Mesenchymal stem cell (in vitro differentiated cells and primary cell): Measurements from ENCODE around the gene ALDH9A1.
"Not testable (repeated sequence)": the region's sequence is repeated elsewhere in the genome, so short reads cannot be mapped to it uniquely, and the experiment has no call there.

Source experiments
- DNase-seq: peaks from one replicate; pipeline ENCODE4 v3.0.0-alpha.2; 2013
- H2AFZ ChIP-seq: one replicate; pipeline ENCODE4 v1.6.1; 2013; ENCODE audit warnings: low read depth, mild to moderate bottlenecking, control low read depth, inconsistent platforms, low read length, moderate library complexity
- H2AK5ac ChIP-seq: 2 replicates; pipeline ENCODE4 v1.6.1; 2013; ENCODE audit warnings: low read length, moderate library complexity, mild to moderate bottlenecking, inconsistent platforms; ENCODE audit not compliant: severe bottlenecking
- H2BK120ac ChIP-seq: one replicate; pipeline ENCODE4 v1.6.1; 2013; ENCODE audit warnings: low read depth, mild to moderate bottlenecking, inconsistent platforms, low read length, moderate library complexity
- H2BK12ac ChIP-seq, 2 experiments: one replicate each; pipeline ENCODE4 v1.6.1; 2013; ENCODE audit warnings: inconsistent platforms in 2 of 2, low read length in 2 of 2, mild to moderate bottlenecking in 2 of 2, moderate library complexity in 2 of 2, control low read depth in 1 of 2
- H2BK15ac ChIP-seq: one replicate; pipeline ENCODE4 v1.6.1; 2013; ENCODE audit warnings: mild to moderate bottlenecking, low read depth, inconsistent platforms; ENCODE audit not compliant: poor library complexity, severe bottlenecking
- H2BK5ac ChIP-seq: 2 replicates; pipeline ENCODE4 v1.6.1; 2013; ENCODE audit warnings: low read depth, mild to moderate bottlenecking, low read length, control low read depth, inconsistent platforms; ENCODE audit not compliant: poor library complexity, severe bottlenecking
- H3K14ac ChIP-seq, 2 experiments: one replicate each; pipeline ENCODE4 v1.6.1; 2013; ENCODE audit warnings: inconsistent platforms in 2 of 2, low read length in 2 of 2, control low read depth in 1 of 2, mild to moderate bottlenecking in 1 of 2, moderate library complexity in 1 of 2
- H3K18ac ChIP-seq, 2 experiments: one replicate each; pipeline ENCODE4 v1.6.1; 2013; ENCODE audit warnings: inconsistent platforms in 2 of 2, low read length in 2 of 2, control low read depth in 1 of 2, low read depth in 1 of 2, mild to moderate bottlenecking in 1 of 2
- H3K23ac ChIP-seq, 2 experiments: one replicate each; pipeline ENCODE4 v1.6.1; 2013; ENCODE audit warnings: inconsistent platforms in 2 of 2, low read length in 2 of 2, mild to moderate bottlenecking in 2 of 2, moderate library complexity in 2 of 2, control low read depth in 1 of 2
- H3K27ac ChIP-seq: 2 replicates; pipeline ENCODE4 v1.5.1; 2013; ENCODE audit warnings: mild to moderate bottlenecking, moderate library complexity, low read length, control low read depth, inconsistent platforms; ENCODE audit not compliant: poor library complexity, severe bottlenecking
- H3K27me3 ChIP-seq, 2 experiments: 2 replicates each; pipeline versions ENCODE4 v1.6.1 to v1.7.0; 2013; ENCODE audit warnings: low read length in 2 of 2, mild to moderate bottlenecking in 2 of 2, moderate library complexity in 2 of 2, control low read depth in 1 of 2, inconsistent platforms in 1 of 2; ENCODE audit not compliant: control insufficient read depth in 1 of 2, insufficient read depth in 1 of 2
- H3K36me3 ChIP-seq, 2 experiments: 2 replicates each; pipeline versions ENCODE4 v1.6.1 to v1.7.0; 2013; ENCODE audit warnings: low read length in 2 of 2, control low read depth in 1 of 2, inconsistent platforms in 1 of 2, low read depth in 1 of 2, mild to moderate bottlenecking in 1 of 2; ENCODE audit not compliant: insufficient read depth in 2 of 2, control insufficient read depth in 1 of 2
- H3K4ac ChIP-seq, 2 experiments: one replicate each; pipeline ENCODE4 v1.6.1; 2013; ENCODE audit warnings: inconsistent platforms in 2 of 2, low read length in 2 of 2, mild to moderate bottlenecking in 2 of 2, moderate library complexity in 2 of 2, control low read depth in 1 of 2, low read depth in 1 of 2
- H3K4me1 ChIP-seq: 2 replicates; pipeline ENCODE4 v1.6.1; 2013; ENCODE audit warnings: low read depth, low read length, control low read depth; ENCODE audit not compliant: control insufficient read depth, insufficient read depth
- H3K4me2 ChIP-seq: 2 replicates; pipeline ENCODE4 v1.6.1; 2013; ENCODE audit warnings: low read length, mild to moderate bottlenecking, inconsistent platforms; ENCODE audit not compliant: poor library complexity, severe bottlenecking
- H3K4me3 ChIP-seq, 2 experiments: 2 replicates each; pipeline versions ENCODE4 v1.5.1 to v1.7.0; 2013; ENCODE audit warnings: low read length in 2 of 2, mild to moderate bottlenecking in 2 of 2, control low read depth in 1 of 2, low read depth in 1 of 2; ENCODE audit not compliant: insufficient read depth in 1 of 2
- H3K79me1 ChIP-seq: replicated peaks from 2 replicates; pipeline ENCODE4 v1.6.1; 2013; ENCODE audit warnings: mild to moderate bottlenecking, control low read depth, low read length, inconsistent platforms; ENCODE audit not compliant: poor library complexity, severe bottlenecking
- H3K9ac ChIP-seq: 2 replicates; pipeline ENCODE4 v1.7.0; 2013; ENCODE audit warnings: mild to moderate bottlenecking, low read length, moderate library complexity
- H3K9me3 ChIP-seq: 2 replicates; pipeline ENCODE4 v1.7.0; 2013; ENCODE audit warnings: mild to moderate bottlenecking, low read length; ENCODE audit not compliant: control insufficient read depth
- H4K8ac ChIP-seq: one replicate; pipeline ENCODE4 v1.6.1; 2013; ENCODE audit warnings: inconsistent platforms, mild to moderate bottlenecking, low read length, moderate library complexity
- H4K91ac ChIP-seq: one replicate; pipeline ENCODE4 v1.6.1; 2013; ENCODE audit warnings: mild to moderate bottlenecking, low read length, inconsistent platforms
- WGBS: methylation state at CpG from one replicate; pipeline ENCODE4 v1.1.7; 2013; ENCODE audit warnings: mixed read lengths; 5-methylcytosine and 5-hydroxymethylcytosine counted together

Gene ALDH9A1

GRCh38 chr1:165707984-165708706 lies 9.8 kb upstream of the ALDH9A1 start:
- Histone ChIP-seq H3K9me3 (no peaks in the 10 kb centered on the region), H2BK15ac (no peak overlapping the region), H2AFZ (no peak overlapping the region), H3K23ac (no peak overlapping the region), H2BK120ac (no peak overlapping the region), H3K9ac (no peak overlapping the region), H4K8ac (no peak overlapping the region), H3K4me2 (no peak overlapping the region), H2BK12ac (no peak overlapping the region), H3K4ac (no peak overlapping the region), H3K27me3 (peaks cover 5 to 9% of the 10 kb centered on the region in 2 experiments), H3K79me1 (no peaks in the 10 kb centered on the region), H2BK5ac (no peak overlapping the region), H3K18ac (no peak overlapping the region), H4K91ac (no peak overlapping the region), H3K14ac (no peak overlapping the region), H3K27ac (no peak overlapping the region), H2AK5ac (no peak overlapping the region), H3K4me1 (no peaks in the 10 kb centered on the region), H3K4me3 (no peak overlapping the region), H3K36me3 (no peaks in the 10 kb centered on the region)
- WGBS: 89% methylated on average over 11 of the region's 11 CpGs
- DNase-seq: no peak

- 85% methylated on average over 1 of the region's 2 CpGs for whole genome bisulfite sequencing
- no peak overlapping the region for H3K18ac ChIP-seq
Measured at GRCh38 chr1:165703648-165704047, 5.3 kb upstream of the ALDH9A1 start.

GRCh38 chr1:165701922-165702321 lies 3.6 kb upstream of the ALDH9A1 start:
- not testable (repeated sequence) for H3K79me1 ChIP-seq, H4K91ac ChIP-seq, H3K4me2 ChIP-seq, H3K4me3 ChIP-seq, H3K9me3 ChIP-seq, H2AFZ ChIP-seq, H3K18ac ChIP-seq, H3K9ac ChIP-seq, H3K4ac ChIP-seq, H4K8ac ChIP-seq, H3K36me3 ChIP-seq, H3K23ac ChIP-seq, H3K27me3 ChIP-seq, H2BK120ac ChIP-seq, H2BK12ac ChIP-seq, H2BK15ac ChIP-seq, DNase-seq, H3K27ac ChIP-seq, H2BK5ac ChIP-seq, H2AK5ac ChIP-seq, H3K14ac ChIP-seq, H3K4me1 ChIP-seq
- 83% methylated on average over 5 of the region's 7 CpGs for WGBS

More at GRCh38 chr1:165703648-165704047, 5.3 kb upstream of the ALDH9A1 start:
- Histone ChIP-seq H3K4me3 (no peak overlapping the region), H3K9me3 (no peaks in the 10 kb centered on the region), H3K4me2 (no peak overlapping the region), H3K14ac (no peak overlapping the region), H4K91ac (no peak overlapping the region), H2BK120ac (no peak overlapping the region), H2BK12ac (no peak overlapping the region), H3K79me1 (no peaks in the 10 kb centered on the region), H3K27me3 (peaks cover 4 to 11% of the 10 kb centered on the region in 2 experiments), H2AFZ (no peak overlapping the region), H2AK5ac (no peak overlapping the region), H2BK15ac (no peak overlapping the region), H3K36me3 (no peaks in the 10 kb centered on the region), H3K27ac (no peak overlapping the region), H3K4ac (no peak overlapping the region), H4K8ac (no peak overlapping the region), H3K23ac (no peak overlapping the region), H2BK5ac (no peak overlapping the region), H3K4me1 (no peaks in the 10 kb centered on the region), H3K9ac (no peak overlapping the region)
- peak; percentile 10 for DNase-seq

DNA sequence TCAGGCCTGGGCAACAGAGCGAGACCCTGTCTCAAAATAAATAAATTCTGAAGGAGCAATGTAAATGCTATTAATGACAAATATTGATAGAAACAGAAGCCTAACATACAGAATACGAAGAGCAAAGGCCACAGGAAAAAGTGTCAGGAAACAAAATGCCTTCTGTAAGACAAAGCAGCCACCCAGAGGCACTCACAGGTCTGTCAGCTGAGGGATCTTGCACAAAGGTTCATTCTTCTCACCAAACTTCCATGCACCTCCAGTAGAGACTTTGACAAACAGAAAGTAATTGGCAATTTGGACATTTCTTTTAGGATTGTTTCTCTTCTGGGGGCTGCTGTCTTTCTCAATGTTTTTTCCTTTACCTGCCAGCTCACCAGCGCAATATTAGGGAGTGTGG lies 1.2 kb upstream of the ALDH9A1 start:
- Histone ChIP-seq H4K8ac (no peak overlapping the region), H3K4ac (no peak overlapping the region), H3K27ac (no peak overlapping the region), H3K79me1 (peaks cover 2% of the 10 kb centered on the region), H3K4me3 (no peak overlapping the region), H2AFZ (no peak overlapping the region), H3K23ac (no peak overlapping the region), H2BK12ac (no peak overlapping the region), H3K27me3 (peaks cover 0 to 6% of the 10 kb centered on the region in 2 experiments), H2BK15ac (no peak overlapping the region), H3K9ac (no peak overlapping the region), H3K18ac (no peak overlapping the region), H3K9me3 (no peaks in the 10 kb centered on the region), H4K91ac (no peak overlapping the region), H2BK5ac (no peak overlapping the region), H3K4me2 (no peak overlapping the region), H2AK5ac (no peak overlapping the region), H3K4me1 (peaks cover 1% of the 10 kb centered on the region), H3K14ac (no peak overlapping the region), H3K36me3 (no peaks in the 10 kb centered on the region), H2BK120ac (no peak overlapping the region)
- WGBS: 76% methylated on average over 1 of the region's 3 CpGs
- no peak for DNase-seq
